PC-9 (cell line): Measurements from ENCODE around the gene INSM2. TPM values are rescaled to one million over a fixed set of nuclear protein-coding genes. Genes with fewer than 3 reads are reported as not detected.

Experiments used
- BruUV-seq: library from RNA; stranded (reverse); fragments of 400-500 nt; replicated peaks from 2 replicates; lab custom pipeline; 2021; lab: Mats Ljungman, UMichigan
- CTCF ChIA-PET: fragments of 300-600 bp; sonication (Branson Sonifier 250); formaldehyde crosslinking; loops from one replicate; lab custom pipeline; 2022; ENCODE audit warnings: antibody characterized with exemption; lab: Charles Lee
- POLR2A ChIA-PET: fragments of 300-600 bp; sonication (Branson Sonifier 250); formaldehyde crosslinking; loops from one replicate; lab custom pipeline; 2022; ENCODE audit warnings: antibody characterized with exemption; ENCODE audit not compliant: unreplicated experiment; lab: Charles Lee
- DNase-seq, 2 experiments: peaks; one replicate each; pipeline versions ENCODE4 v3.0.0 to v3.0.0-alpha.2; 2015 to 2022; ENCODE audit warnings: mixed read lengths in 1 of 2
- H2AFZ ChIP-seq: fragments of 200-600 bp; sonication (generic); 2 replicates; pipeline ENCODE4 v1.8.1; 2017; ENCODE audit warnings: antibody characterized with exemption
- H3F3A ChIP-seq: fragments of 200-600 bp; sonication (generic); 2 replicates; pipeline ENCODE4 v1.8.1; 2017; ENCODE audit warnings: antibody characterized with exemption, mild to moderate bottlenecking, low read depth; ENCODE audit not compliant: insufficient read depth
- H3K27ac ChIP-seq: fragments of 200-600 bp; sonication (generic); 2 replicates; pipeline ENCODE4 v1.6.1; 2016; ENCODE audit warnings: mixed run types
- H3K27me3 ChIP-seq: fragments of 200-600 bp; sonication (generic); 2 replicates; pipeline ENCODE4 v1.6.1; 2016; ENCODE audit warnings: low read depth, mixed run types; ENCODE audit not compliant: insufficient read depth
- H3K36me3 ChIP-seq: fragments of 200-600 bp; sonication (generic); 2 replicates; pipeline ENCODE4 v1.6.1; 2016; ENCODE audit warnings: low read depth, mixed run types
- H3K4me1 ChIP-seq: fragments of 200-600 bp; sonication (generic); replicated peaks from 2 replicates; pipeline ENCODE4 v1.6.1; 2016; ENCODE audit warnings: mixed run types; ENCODE audit not compliant: insufficient read depth
- H3K4me2 ChIP-seq: fragments of 200-600 bp; sonication (generic); 2 replicates; pipeline ENCODE4 v1.6.1; 2017; ENCODE audit warnings: mixed run types
- H3K4me3 ChIP-seq: fragments of 200-600 bp; sonication (generic); 2 replicates; pipeline ENCODE4 v1.6.1; 2016; ENCODE audit warnings: mixed run types
- H3K79me2 ChIP-seq: fragments of 200-600 bp; sonication (generic); 2 replicates; pipeline ENCODE4 v1.6.1; 2017; ENCODE audit warnings: low read depth, mixed run types
- H3K9me2 ChIP-seq: fragments of 200-600 bp; sonication (generic); 2 replicates; pipeline ENCODE4 v1.8.1; 2017; ENCODE audit warnings: mild to moderate bottlenecking; ENCODE audit not compliant: insufficient read depth
- H3K9me3 ChIP-seq: fragments of 200-600 bp; sonication (generic); 2 replicates; pipeline ENCODE4 v1.8.1; 2016; ENCODE audit warnings: low read depth; ENCODE audit not compliant: insufficient read depth
- H4K20me1 ChIP-seq: fragments of 200-600 bp; sonication (generic); 2 replicates; pipeline ENCODE4 v1.8.1; 2017; ENCODE audit not compliant: insufficient read depth
- CTCF ChIP-seq: fragments of 200-600 bp; sonication (generic); conservative IDR thresholded peaks from 2 replicates; pipeline ENCODE4 v1.6.1; 2017; ENCODE audit warnings: mixed run types, antibody characterized with exemption, mild to moderate bottlenecking, moderate library complexity
- EZH2 ChIP-seq: fragments of 200-600 bp; sonication (generic); IDR thresholded peaks from 2 replicates; pipeline ENCODE4 v1.8.0; 2017; ENCODE audit warnings: antibody characterized with exemption, low read depth
- intact Hi-C: fragments of 100-400 bp; cut with micrococcal nuclease; formaldehyde crosslinking; loops from one replicate; pipeline ENCODE4 v1.10.0; 2022; ENCODE audit not compliant: unreplicated experiment
- total RNA-seq: library from RNA; stranded (reverse); gene quantifications from 2 replicates; pipeline ENCODE4 v1.2.3, GENCODE V29; 2021

Gene INSM2
- total RNA-seq, 1 experiment from 2014 or later, result not detected

- Histone ChIP-seq H3K4me2 (no peak overlapping the region), H3F3A (no peaks in the 10 kb centered on the region), H3K4me3 (no peak overlapping the region), H2AFZ (no peak overlapping the region), H3K9me3 (no peaks in the 10 kb centered on the region), H3K4me1 (no peaks in the 10 kb centered on the region), H3K36me3 (no peaks in the 10 kb centered on the region), H3K79me2 (no peaks in the 10 kb centered on the region), H4K20me1 (no peaks in the 10 kb centered on the region), H3K27ac (no peak overlapping the region), H3K27me3 (no peaks in the 10 kb centered on the region), H3K9me2 (no peaks in the 10 kb centered on the region)
- TF ChIP-seq EZH2 (no peak), CTCF (no peak)
- ChIA-PET CTCF (no interaction called here), POLR2A (interaction anchor here (0.6 kb wide), 1 partner anchor 192 kb away, joined by 4 read pairs; no protein-coding TSS in a partner anchor)
- no peak for DNase-seq
- BruUV-seq, result no TSS peak
- intact Hi-C loops, result no loop called here
Observed at GRCh38 chr14:35504260-35504659, 29.7 kb upstream of the INSM2 start.

- Histone ChIP-seq H4K20me1 (no peaks in the 10 kb centered on the region), H3F3A (no peaks in the 10 kb centered on the region), H3K4me2 (no peak overlapping the region), H3K79me2 (no peaks in the 10 kb centered on the region), H2AFZ (no peak overlapping the region), H3K9me3 (no peaks in the 10 kb centered on the region), H3K27me3 (no peaks in the 10 kb centered on the region), H3K27ac (no peak overlapping the region), H3K9me2 (no peaks in the 10 kb centered on the region), H3K36me3 (no peaks in the 10 kb centered on the region), H3K4me3 (no peak overlapping the region), H3K4me1 (no peaks in the 10 kb centered on the region)
- CTCF ChIA-PET, result no interaction called here
- TF ChIP-seq CTCF (no peak), EZH2 (no peak)
- BruUV-seq, result no TSS peak
- DNase-seq, result no peak
- intact Hi-C loops, result no loop called here
- POLR2A ChIA-PET, result no interaction called here
Observed at GRCh38 chr14:35506461-35506860, 27.5 kb upstream of the INSM2 start.

GRCh38 chr14:35506927-35507326 is 27.0 kb upstream of the INSM2 start:
- CTCF ChIA-PET, result no interaction called here
- Histone ChIP-seq H3K9me3 (no peaks in the 10 kb centered on the region), H3K4me3 (no peak overlapping the region), H3K27me3 (no peaks in the 10 kb centered on the region), H3K4me1 (no peaks in the 10 kb centered on the region), H3K4me2 (no peak overlapping the region), H3K79me2 (no peaks in the 10 kb centered on the region), H2AFZ (no peak overlapping the region), H3F3A (no peaks in the 10 kb centered on the region), H3K36me3 (no peaks in the 10 kb centered on the region), H3K27ac (no peak overlapping the region), H4K20me1 (no peaks in the 10 kb centered on the region), H3K9me2 (no peaks in the 10 kb centered on the region)
- DNase-seq, result no peak
- no TSS peak for BruUV-seq
- no peak for TF ChIP-seq EZH2
- no peak for TF ChIP-seq CTCF
- POLR2A ChIA-PET, result no interaction called here
- intact Hi-C loops, result no loop called here
